Frontal cortex (tissue), 4 donors: ENCODE data around the gene LMNA. TPM values are rescaled to one million over a fixed set of nuclear protein-coding genes. Genes with fewer than 3 reads are reported as not detected.
"Not testable (repeated sequence)": the region's sequence is repeated elsewhere in the genome, so short reads cannot be mapped to it uniquely, and the experiment has no call there.

Source experiments
- DNase-seq, 2 donors: peaks; one replicate each; pipeline ENCODE4 v3.0.0; 2012; ENCODE audit warnings: low spot score in 2 of 2
- FAIRE-seq: peaks from 2 replicates; lab custom pipeline; 2012; peaks lifted over from hg19 to GRCh38; lab: Jason Lieb, UNC
- total RNA-seq: library from RNA; depleted of rRNA; stranded (reverse); fragments of >200 nt; gene quantifications from one replicate; pipeline ENCODE4 v1.2.3, GENCODE V29; 2014
- donor health status: control.
- donor health status: control.
- donor health status: control.

Gene LMNA
- total RNA-seq, 1 donor from 2014 or later = 14.3 TPM

- DNase-seq (no peak), FAIRE-seq (no peak)
Observed at GRCh38 chr1:156153362-156153761, 38.9 kb downstream of the LMNA start, which contains the start of gene SEMA4A. SEMA4A (plus strand) TSS chr1:156153585; CDS start chr1:156154579, 994 bp downstream.

- DNase-seq = no peak
- no peak for FAIRE-seq
Observed at GRCh38 chr1:156154317-156154749, 39.8 kb downstream of the LMNA start.

- FAIRE-seq = no peak
- DNase-seq = no peak
Observed at GRCh38 chr1:156155756-156156510, 41.4 kb downstream of the LMNA start.

GRCh38 chr1:156157506-156157905 is 43.0 kb downstream of the LMNA start:
- no peak for DNase-seq
- no peak for FAIRE-seq

- no peak for DNase-seq
- no peak for FAIRE-seq
Observed at GRCh38 chr1:156157966-156158365, 43.5 kb downstream of the LMNA start.

DNA sequence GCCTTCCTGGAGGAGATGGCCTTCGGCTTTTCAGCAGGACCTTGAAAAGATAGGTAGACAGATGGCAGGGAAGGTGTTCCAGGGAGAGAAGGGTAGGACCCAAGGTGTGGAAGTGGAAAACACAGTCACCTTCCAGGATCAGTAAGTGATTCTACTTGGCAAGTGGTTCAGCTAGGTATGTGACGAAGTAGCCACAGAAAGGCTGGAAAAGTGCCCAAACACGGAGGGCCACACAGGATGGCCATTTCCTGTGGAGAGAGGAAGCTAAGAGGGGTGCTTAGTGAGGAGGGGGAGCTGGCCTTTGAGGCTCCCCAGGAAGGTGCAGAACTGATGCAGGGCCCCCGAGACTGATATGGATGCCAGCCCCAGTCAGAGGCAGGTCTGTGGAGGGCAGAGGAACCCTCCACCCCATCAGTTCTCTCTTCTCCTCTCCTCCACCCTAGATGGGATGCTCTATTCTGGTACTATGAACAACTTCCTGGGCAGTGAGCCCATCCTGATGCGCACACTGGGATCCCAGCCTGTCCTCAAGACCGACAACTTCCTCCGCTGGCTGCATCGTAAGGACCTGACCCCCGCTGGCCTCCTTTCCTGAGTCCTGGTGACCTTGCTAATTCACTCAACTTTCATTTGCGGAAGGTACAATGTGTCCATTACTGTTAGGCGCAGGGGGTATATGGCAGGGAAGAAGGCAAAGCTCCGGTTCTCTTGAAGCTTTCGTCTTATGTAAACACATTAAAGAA is 45.7 kb downstream of the LMNA start:
- FAIRE-seq = no peak
- no peak for DNase-seq

GRCh38 chr1:156160743-156161171 is 46.2 kb downstream of the LMNA start:
- FAIRE-seq (no peak), DNase-seq (peak; percentile 75 to 84)

DNA sequence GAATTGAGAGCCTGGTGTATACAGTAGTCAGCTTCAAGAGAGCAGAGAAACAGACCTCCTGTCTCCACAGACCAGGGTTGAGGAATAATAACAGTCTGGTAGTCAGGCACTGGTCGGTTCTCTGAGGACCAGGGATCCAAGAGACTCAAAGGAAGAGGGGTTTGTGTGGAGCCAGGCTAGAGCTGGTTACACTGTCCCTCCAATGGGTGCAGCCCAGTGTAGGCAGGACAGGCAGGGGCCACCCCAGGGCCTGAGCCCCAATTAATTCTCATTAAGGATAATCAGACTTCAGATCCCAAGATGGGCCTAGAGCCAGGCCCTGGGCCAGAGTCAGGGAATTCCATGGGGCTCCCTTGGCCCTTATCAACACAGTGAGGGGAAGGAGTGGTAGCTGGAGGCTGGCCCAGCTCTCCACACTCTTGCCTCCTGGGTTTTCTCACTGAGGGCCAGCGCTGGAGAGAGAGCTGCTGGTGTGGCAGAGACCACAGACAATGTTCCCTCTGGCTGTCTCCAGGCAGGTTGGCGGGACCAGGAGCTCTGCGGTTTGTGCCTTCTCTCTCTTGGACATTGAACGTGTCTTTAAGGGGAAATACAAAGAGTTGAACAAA is 48.0 kb downstream of the LMNA start:
- no peak for FAIRE-seq
- DNase-seq = no peak

DNA sequence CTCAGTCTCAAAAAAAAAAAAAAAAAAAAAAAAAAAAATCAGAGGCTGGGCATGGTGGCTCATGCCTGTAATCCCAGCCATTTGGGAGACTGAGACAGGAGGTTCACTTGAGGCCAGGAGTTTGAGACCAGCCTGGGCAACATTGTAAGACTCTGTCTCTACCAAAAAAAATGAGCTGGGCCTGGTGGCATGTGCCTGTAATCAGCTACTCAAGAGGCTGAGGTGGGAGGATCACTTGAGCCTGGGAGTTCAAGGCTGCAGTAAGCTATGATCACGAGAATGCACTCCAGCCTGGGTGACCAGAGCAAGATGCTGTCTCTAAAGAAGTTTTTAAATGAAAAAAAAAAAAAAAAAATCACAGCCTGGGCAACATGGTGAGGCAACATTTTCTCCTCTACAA is 49.2 kb downstream of the LMNA start:
- FAIRE-seq = no peak

GRCh38 chr1:156164125-156164831 is 49.8 kb downstream of the LMNA start:
- FAIRE-seq (no peak), DNase-seq (peak in 1 of 2 donors; percentile 0)

More for the DNA sequence above, 49.2 kb downstream of the LMNA start:
- DNase-seq = no peak

GRCh38 chr1:156165083-156165482 is 50.6 kb downstream of the LMNA start:
- FAIRE-seq (no peak), DNase-seq (peak in 1 of 2 donors; percentile 0)

GRCh38 chr1:156167536-156167935 is 53.0 kb downstream of the LMNA start:
- peak; percentile 0 to 3 for DNase-seq
- FAIRE-seq = no peak

DNA sequence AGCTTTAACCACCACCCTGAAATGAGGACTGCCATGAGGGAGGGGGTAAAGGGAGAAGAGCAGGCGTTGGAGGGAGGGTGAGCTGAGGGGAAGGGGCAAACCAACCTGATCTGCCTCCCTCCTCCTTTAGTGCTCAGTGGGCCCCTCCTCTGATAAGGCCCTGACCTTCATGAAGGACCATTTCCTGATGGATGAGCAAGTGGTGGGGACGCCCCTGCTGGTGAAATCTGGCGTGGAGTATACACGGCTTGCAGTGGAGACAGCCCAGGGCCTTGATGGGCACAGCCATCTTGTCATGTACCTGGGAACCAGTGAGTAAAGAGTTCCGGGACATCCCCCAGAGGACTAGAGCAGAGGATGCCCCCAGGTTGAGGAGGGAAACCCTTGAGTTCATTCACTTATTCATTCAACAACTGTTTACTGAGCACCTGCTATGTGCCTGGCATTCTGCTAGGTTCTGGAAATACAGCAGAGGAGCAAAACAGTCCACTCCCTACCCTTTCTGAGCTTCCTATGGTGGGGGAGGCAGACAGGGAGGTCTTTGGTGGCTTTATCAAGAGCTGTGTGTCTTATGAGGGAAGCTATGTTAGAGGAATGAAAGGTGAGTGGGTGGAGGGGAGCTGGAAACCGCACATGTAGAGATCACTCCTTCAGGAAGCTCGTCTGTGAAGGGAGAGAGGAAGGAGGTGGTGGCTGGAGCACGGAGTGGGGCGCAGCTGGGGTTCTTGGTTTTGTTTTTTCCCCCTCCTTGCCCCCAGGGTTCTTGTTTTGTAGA is 58.4 kb downstream of the LMNA start:
- peak in 1 of 2 donors; percentile 3 for DNase-seq

DNA sequence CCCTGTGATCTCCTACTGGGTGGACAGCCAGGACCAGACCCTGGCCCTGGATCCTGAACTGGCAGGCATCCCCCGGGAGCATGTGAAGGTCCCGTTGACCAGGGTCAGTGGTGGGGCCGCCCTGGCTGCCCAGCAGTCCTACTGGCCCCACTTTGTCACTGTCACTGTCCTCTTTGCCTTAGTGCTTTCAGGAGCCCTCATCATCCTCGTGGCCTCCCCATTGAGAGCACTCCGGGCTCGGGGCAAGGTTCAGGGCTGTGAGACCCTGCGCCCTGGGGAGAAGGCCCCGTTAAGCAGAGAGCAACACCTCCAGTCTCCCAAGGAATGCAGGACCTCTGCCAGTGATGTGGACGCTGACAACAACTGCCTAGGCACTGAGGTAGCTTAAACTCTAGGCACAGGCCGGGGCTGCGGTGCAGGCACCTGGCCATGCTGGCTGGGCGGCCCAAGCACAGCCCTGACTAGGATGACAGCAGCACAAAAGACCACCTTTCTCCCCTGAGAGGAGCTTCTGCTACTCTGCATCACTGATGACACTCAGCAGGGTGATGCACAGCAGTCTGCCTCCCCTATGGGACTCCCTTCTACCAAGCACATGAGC is 62.2 kb downstream of the LMNA start:
- no peak for DNase-seq
- no peak for FAIRE-seq

More for the DNA sequence above, 58.4 kb downstream of the LMNA start:
- no peak for FAIRE-seq

DNA sequence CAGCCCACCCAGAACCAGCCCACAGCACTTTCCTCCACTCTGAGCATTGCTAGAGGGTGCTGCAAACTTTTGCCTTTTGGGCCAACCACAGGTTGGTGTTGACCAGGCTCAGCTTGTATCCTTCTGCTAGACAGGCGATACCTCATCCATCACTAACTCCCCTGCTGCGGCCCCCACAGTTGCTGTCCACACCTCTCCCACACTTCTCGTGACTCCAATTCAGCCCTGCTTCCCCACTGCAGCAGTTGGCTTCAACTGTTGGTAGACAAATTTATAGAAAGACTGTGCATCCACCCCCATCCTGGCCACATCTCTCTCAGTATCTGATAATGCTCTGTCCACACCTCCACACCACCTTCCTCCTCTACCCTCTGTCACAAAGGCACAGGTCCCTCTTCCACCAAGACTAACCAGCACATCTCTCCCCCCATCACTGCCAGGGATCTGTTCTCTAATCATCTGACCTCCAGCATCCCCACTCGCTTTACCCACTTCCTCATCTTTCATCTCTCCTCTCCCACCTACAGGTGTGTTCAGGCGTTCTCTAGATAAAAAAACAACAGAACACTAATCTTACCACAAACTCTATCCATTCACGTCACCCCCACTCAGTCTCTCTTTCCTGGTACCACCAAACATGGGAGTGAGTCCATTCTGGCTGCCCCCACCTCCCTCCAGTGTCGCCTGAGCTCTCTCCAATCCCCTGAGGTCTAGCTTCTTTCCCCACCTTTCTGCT is 63.6 kb downstream of the LMNA start:
- no peak for FAIRE-seq

GRCh38 chr1:156180471-156180870 is 66.0 kb downstream of the LMNA start:
- DNase-seq = no peak
- no peak for FAIRE-seq

More for the DNA sequence above, 63.6 kb downstream of the LMNA start:
- DNase-seq = peak in 1 of 2 donors; percentile 17

- DNase-seq, FAIRE-seq: not testable (repeated sequence)
Observed at GRCh38 chr1:156181391-156181924, 66.9 kb downstream of the LMNA start.
